Endometrium (tissue), 2 donors: ENCODE measurements around the gene BEST2.
"Not testable (repeated sequence)": the region's sequence is repeated elsewhere in the genome, so short reads cannot be mapped to it uniquely, and the experiment has no call there.

ENCODE experiments used
- FAIRE-seq: peaks from 2 replicates; lab custom pipeline; 2012; peaks lifted over from hg19 to GRCh38; lab: Jason Lieb, UNC
- donor health status: control.
- donor health status: control.

Gene BEST2

DNA sequence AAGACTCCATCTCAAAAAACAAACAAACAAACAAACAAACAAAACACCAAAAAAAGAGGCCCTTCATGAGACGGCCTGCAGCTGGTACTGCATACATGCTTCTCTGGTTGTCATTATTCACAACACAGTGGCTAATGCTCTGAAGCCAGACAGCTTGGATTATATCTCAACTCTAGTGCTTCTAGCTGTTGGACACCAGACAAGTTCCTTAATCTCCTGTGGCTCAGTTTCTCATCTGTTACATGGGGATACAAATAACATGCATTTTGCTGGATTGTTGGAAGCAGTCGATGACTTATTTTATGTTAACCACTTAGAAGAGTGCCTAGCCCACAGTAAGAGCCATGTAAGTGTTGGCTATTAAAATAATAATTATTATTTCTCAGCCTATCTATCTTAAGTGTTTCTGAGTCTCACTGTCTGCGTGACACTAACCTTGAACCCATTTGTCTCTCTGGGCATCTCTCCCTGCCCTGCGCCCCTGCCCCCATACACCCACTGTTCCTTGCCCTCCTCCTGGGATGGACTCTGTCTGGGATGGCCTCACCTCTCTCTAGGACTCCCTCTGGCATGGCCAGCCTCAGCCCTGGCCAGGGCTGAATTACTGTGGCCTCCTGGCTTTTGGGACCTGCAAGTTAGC, 36.6 kb downstream of the BEST2 start:
- FAIRE-seq, result no peak

- no peak for FAIRE-seq
Measured at GRCh38 chr19:12788682-12789097, 37.1 kb downstream of the BEST2 start.

DNA sequence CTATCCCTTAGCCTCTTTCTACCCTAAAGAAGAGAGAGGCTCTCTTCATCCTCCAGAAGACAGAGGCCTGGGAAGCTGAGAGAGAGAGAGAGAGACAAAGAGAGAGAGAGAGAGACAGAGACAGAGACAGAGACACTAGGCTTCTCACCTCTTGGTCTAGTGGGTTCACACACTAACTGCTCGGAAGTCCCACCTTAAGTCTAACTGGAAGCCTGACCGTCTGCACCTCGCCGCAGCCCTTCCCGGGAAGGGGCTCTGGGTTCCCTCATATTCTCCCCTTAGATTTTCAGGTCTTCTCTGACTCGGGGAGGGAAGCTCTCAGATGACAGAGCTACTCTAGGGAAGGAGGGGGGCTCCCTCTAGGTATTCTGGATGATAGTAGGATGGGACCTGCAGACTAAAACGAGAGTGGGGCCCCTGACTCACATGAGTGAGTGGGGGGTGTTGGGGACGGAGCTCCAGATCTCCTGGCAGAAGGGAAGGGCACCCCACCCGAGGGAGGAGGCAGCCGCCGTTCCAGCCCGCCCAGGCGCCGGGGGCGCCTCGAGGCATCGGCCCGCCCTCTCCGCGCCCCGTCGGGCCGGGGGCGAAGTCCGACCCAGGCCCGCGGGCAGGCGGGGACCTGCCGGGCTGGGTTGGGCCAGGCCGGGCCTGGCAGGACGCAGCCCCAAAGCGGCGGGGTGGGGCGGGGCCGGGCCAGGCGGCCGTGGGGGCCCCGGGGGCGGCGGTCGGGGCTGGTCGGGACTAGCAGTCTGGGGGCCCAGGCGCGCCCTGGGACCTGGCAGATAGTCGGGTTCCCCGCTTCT, 37.7 kb downstream of the BEST2 start:
- no peak for FAIRE-seq

DNA sequence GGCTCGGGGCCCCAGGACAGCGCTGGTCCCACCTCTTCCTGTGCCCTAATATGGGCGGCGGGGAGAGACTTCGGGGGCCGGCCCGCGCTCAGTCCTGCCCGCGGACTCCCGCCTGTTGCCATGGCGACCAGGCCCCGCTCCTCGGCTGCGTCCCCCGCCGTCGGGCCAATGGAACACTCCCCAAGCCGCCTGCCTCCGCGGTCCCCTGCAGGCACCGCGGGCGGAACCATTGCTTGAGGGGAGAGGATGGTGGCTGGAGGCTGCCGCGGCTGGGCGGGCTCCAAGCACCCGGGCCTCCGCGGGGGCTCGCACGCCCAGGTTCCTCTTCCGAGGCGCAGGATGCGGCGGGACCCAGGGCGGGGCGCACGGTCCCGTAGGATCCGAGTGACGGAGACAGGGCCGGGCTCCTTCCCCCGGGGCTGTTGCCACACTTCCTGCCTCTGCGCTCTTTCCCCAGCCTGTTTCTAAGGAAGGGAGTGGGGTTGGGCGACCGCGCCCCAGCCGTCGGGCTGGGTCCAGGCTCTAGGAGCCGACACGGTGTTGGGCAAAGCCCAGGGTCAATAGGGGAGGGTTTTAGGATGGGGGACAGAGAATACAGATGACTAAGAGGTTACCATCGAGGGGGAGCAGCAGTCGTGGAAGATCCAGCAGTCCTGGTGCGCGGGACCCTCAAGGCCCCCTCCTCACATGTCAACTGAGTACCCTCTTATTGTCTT, 38.5 kb downstream of the BEST2 start:
- FAIRE-seq, result no peak

GRCh38 chr19:12790628-12791344, 39.2 kb downstream of the BEST2 start:
- no peak for FAIRE-seq

DNA sequence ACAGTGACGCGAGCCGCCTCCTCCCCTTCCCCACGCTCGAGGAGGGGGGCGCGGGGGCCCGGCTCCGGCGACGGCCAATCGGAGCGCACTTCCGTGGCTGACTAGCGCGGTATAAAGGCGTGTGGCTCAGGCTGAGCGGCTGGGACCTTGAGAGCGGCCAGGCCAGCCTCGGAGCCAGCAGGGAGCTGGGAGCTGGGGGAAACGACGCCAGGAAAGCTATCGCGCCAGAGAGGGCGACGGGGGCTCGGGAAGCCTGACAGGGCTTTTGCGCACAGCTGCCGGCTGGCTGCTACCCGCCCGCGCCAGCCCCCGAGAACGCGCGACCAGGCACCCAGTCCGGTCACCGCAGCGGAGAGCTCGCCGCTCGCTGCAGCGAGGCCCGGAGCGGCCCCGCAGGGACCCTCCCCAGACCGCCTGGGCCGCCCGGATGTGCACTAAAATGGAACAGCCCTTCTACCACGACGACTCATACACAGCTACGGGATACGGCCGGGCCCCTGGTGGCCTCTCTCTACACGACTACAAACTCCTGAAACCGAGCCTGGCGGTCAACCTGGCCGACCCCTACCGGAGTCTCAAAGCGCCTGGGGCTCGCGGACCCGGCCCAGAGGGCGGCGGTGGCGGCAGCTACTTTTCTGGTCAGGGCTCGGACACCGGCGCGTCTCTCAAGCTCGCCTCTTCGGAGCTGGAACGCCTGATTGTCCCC, 39.9 kb downstream of the BEST2 start, which contains the start of gene JUNB:
JUNB (plus strand) TSS at position 142 of the 706 bp plus-strand sequence; CDS start at position 428, 286 bp downstream.
- peak; percentile 62 for FAIRE-seq

GRCh38 chr19:12792051-12792852, 40.7 kb downstream of the BEST2 start:
- no peak for FAIRE-seq

GRCh38 chr19:12792853-12793289, 41.3 kb downstream of the BEST2 start:
- FAIRE-seq, result no peak

- no peak for FAIRE-seq
Measured at GRCh38 chr19:12793290-12794195, 42.0 kb downstream of the BEST2 start.

DNA sequence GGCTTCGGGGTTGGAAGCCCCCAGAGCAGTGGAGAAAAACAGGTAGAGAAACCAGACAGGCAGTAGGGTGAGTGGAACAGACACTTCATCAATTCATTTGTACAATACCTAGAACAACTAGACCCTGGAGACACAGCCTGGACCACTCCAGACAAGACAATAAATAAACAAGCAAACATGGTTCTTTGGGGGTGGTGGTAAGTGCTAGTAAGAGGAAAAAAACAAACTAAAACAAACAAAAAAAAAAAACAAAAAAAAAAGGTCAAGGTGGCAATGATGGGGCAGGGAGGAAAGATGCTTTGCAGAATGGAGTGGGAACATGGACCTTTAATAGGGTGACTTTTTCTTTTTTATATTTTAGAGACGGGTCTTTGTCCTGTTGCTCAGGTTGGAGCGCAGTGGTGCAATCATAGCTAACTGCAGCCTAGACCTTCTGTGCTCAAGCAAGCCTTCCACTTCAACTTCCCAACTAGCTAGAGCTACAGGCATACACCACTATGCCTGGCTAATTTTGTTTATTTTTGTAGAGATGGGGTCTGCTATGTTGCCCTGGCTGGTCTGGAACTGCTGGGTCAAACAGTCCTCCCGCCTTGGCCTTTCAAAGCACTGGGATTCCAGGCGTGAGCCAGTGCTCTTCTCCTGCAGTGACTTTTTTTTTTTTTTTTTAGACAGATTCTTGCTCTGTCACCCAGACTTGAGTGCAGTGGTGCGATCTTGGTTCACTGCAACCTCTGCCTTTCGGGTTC, 42.8 kb downstream of the BEST2 start:
- no peak for FAIRE-seq

DNA sequence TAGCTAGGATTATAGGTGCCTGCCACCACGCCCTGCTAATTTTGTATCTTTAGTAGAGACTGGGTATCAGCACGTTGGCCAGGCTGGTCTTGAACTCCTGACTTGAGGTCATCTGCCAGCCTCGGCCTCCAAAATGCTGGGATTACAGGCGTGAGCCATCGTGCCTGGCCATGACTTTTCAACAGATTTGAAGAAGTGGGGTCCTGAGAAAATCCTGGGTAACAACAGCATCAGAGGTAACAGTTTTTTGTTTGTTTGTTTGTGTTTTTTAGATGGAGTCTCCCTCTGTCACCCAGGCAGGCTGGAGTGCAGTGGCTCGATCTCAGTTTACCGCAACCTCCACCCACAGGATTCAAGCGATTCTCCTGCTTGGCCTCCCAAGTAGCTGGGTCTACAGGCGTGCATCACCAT, 43.4 kb downstream of the BEST2 start:
- FAIRE-seq, result no peak

- no peak for FAIRE-seq
Measured at GRCh38 chr19:12796146-12797071, 44.8 kb downstream of the BEST2 start.

GRCh38 chr19:12797141-12797587, 45.6 kb downstream of the BEST2 start:
- FAIRE-seq, result no peak

DNA sequence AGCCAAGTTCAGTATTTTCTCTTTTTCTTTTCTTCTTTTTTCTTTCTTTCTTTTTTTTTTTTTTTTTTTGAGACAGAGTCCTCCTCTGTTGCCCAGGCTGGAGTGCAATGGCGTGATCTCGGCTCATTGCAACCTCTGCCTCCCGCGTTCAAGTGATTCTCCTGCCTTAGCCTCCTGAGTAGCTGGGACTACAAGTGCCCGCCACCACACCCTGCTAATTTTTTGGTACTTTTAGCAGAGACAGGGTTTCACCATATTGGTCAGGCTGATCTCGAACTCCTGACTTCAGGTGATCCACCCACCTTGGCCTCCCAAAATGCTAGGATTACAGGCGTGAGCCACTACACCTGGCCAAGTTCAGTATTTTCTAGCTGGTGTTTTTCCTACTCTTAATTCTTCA, 46.0 kb downstream of the BEST2 start:
- not testable (repeated sequence) for FAIRE-seq

- no peak for FAIRE-seq
Measured at GRCh38 chr19:12799742-12800465, 48.3 kb downstream of the BEST2 start.

- FAIRE-seq, result no peak
Measured at GRCh38 chr19:12800466-12800770, 48.8 kb downstream of the BEST2 start.

GRCh38 chr19:12800923-12801465, 49.4 kb downstream of the BEST2 start:
- FAIRE-seq, result no peak
